HL-60/S4 treated with phorbol 12-myristate 13-acetate at 8.2 ng/mL for 4 days and 3 days (cell line): ENCODE measurements around the gene CHCHD6.

Source experiments
- in situ Hi-C: fragments of 300-500 bp; cut with MboI; formaldehyde crosslinking; loops from 2 replicates; pipeline ENCODE4 v1.15.0; 2022; ENCODE audit warnings: low sequenced_read_pairs

The CHCHD6 gene

DNA sequence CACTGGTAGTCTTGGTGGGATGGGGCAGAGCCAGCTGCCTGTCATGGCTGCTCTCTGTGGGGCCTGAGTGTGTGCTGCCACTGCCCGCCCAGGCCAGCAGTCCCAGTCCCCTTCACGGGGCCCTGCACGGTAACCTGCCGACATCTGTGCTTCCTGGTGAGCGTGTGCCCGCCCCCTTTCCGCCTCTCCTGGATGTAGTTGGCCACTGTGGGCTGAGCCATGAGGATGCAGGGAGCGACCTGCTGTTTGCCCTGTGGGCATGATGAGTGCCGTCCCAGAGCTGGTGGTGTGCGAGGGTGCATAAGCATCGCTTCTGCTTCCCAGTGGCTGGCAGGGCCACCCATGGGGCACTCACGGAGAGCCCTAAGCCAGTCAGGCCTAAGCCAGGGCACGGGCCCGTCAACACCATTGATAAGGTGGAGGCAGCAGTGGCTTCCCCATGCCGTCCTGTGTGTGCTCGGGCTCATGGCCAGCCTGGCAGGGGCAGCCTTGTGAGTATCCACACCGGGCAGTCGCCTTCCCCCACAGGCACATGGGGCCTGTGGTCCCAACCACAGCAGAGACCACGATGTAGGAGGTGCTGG, 293.5 kb downstream of the CHCHD6 start:
- in situ Hi-C loops = loop anchor here (25.0 kb wide), 1 partner anchor 235 kb away; no protein-coding TSS in a partner anchor

DNA sequence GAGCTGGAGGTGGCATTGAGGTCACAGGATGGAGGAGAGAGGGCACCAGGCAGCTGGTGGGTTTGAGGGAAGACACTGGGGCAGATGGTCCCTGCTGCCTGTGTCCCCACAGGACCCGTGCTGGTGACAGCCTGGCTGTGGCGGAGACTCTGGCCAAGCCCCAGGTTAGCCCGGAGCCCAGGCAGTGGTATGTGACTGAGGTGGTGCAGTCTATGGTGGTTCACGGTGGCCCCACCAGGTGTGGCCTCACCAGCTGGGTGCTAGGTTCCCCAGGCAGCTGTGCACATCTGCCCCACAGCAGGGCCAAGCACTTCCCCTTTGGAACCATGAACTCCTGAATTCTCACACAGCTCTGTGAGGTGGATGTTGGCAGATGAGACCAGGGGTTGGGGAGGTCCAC, 294.3 kb downstream of the CHCHD6 start:
- in situ Hi-C loops = loop anchor here (25.0 kb wide), 1 partner anchor 236 kb away; no protein-coding TSS in a partner anchor

DNA sequence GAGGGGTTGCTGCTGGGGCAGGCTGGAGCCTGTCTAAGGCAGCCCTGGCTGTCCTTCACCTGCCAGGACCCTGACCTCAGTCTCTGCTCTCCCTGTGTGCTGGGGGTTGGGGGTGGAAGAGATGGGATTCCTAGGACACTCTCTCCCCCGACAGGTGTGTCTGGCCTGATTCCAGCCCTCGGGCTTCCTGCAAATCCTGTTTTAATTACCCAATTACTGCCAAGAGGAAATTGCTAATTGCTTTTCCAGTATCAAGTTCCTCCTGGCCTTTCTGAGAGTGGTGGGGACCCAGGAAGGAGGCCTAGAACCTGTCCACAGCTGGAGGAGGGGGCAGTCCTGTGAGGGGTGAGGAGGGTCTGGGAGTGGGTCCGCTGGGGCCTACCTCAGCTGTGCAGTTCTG, 294.7 kb downstream of the CHCHD6 start:
- in situ Hi-C loops = loop anchor here (25.0 kb wide), 1 partner anchor 236 kb away; no protein-coding TSS in a partner anchor

DNA sequence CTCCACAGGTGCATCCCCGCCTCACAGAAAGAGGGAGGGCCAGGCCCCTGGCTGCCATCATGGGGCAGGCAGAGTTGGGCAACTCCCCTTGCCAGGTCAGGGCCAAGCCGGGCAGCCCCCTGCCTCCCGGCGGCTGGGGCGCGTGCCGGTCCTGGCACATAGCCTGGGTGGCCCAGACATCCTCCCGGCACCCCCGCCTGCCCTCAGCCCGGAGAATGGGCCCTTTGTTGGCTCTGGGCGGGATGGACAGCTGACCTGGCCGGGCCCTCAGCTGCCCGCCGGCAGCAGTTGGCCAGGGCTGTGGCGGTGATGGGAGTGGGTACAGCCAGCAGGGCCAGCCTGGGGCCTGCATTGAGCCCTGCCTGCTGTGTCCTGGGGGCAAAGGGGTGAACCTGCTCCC, 295.3 kb downstream of the CHCHD6 start:
- in situ Hi-C loops = loop anchor here (25.0 kb wide), 1 partner anchor 237 kb away; no protein-coding TSS in a partner anchor

DNA sequence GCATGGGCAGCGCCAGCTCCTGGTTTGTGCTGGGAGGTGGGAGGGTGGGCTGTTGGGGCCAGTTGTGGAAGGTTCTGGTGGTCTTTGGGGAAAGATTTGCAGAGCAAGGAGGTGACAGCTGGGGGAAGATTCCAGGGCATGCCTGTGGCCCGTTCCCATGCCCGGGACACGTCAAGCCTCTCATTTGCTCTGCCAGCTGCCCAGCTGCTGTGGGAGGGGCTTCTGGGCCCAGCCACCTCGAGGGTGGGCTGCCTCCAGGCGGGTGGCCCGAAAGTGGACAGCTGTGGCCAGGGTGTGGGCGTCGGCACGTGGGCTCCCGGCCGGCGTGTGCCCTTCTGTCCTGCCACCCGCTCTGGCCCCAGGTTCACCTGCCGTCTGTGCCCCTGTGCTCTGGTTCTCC, 296.1 kb downstream of the CHCHD6 start:
- in situ Hi-C loops = no loop called here

DNA sequence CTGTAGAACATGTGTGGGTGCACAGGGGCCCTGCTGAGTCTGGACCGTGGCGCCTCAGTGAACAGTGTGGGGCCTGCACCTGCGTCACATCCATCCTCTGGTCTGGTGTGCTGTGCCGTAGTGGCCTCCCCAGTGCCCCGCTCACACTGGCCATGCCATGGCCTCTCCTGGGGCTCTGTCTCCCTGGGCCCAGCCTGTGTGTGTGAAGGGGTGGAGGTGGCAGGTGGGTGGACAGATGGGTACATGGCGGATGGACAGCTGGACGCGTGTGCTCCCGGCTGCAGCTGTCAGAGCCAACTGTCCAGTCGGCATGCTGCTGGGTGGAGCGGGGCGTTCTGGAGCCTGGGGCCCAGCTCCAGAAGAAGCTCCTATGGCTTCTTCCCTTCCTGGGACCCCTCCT, 296.7 kb downstream of the CHCHD6 start:
- in situ Hi-C loops = no loop called here

DNA sequence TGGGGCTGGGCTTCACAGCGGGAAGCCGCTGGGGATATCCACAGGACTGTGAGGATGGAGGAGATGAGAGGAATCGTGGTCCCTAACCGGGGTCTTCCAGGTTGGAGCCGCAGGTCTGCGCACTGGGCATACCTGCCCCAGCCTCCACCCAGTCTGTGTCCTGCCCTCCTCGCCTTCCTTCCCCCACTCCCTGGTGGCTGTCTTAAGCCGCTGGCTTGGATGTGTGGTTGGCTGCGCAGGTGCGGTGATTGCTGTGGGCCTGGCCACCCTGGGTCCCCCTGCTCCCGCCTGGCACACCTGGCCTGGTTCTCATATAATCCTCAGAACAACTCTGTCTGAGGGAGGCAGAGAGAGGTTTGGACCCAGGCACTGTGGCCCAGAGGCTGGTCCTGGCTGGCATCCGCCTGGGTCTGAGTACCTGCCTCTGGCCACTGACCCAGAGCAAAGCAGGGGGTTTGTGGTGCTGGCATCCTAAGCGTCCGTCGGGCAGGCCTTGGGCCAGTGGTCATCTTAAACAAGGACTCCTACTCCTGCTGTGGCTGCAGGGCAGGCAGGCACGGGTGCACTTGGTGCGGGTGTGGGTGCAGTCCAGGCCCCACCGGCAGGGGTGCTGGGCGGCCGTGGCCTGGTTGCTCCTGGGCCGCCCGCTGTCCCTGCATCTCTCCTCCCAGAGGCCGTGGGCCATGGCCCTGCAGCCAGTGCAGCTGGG, 297.6 kb downstream of the CHCHD6 start:
- in situ Hi-C loops = no loop called here

DNA sequence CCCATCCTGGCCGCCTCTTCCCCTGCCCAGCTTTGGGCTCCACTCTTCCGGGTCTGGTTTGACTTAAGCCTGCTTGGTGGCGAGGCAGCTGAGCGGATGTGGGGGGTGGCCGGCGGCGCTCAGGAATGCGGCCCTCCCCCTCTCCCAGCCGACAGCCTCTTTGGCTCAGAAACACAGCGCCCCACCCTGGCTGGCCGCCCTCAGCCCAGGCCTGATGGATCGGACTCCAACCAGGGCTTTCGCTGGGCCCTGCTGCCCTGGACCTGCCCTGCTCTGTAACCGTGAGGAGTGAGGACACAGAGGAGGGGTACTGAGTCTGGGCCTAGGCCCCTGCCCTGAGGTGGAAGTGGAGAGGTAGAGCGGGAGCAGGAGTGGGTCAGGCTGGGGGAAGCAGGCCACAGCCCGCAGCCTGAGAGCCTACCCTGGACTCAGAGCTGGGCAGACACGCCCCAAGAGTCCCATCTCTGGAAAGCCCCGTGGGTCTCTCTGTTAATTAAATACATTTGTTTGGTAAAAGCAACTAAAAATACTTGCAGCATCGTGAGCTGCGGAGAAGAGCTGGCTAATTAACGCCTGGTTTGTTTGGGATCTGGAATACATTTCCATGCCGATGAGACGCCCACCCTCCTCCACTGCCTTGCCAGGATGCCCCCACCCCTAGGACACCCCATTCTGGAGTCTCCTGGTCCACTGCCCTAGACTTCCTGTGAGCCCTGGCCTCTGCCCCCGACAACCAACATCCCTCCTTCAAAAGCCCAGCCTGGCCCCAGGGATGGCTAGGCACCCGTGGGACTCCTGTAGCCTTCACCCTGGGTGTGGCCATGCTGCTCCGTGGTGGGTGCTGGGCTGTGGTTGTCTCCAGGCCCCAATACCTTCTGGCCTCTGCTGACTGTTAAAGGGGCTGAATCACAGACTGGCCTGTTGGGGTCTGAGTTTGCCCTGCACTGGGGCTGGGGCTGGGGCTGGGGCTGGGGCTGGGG, 298.4 kb downstream of the CHCHD6 start:
- in situ Hi-C loops = no loop called here

DNA sequence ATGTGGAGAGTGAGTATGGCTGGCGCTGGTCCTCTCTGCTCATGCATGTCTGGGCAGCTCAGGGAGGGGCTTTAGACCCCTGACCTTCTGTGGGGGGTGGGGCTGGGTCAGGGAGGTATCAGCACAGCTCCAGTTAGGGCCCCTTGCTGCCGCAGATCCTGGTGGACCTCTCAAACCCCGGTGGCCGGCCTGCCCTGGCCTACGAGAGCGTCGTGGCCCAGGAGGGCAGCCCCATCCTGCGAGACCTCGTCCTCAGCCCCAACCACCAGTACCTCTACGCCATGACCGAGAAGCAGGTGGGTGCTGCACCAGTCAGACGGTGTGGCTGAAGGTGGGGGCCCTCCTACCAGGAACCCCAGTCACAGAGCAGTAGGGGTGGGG, 299.1 kb downstream of the CHCHD6 start:
- in situ Hi-C loops = no loop called here

DNA sequence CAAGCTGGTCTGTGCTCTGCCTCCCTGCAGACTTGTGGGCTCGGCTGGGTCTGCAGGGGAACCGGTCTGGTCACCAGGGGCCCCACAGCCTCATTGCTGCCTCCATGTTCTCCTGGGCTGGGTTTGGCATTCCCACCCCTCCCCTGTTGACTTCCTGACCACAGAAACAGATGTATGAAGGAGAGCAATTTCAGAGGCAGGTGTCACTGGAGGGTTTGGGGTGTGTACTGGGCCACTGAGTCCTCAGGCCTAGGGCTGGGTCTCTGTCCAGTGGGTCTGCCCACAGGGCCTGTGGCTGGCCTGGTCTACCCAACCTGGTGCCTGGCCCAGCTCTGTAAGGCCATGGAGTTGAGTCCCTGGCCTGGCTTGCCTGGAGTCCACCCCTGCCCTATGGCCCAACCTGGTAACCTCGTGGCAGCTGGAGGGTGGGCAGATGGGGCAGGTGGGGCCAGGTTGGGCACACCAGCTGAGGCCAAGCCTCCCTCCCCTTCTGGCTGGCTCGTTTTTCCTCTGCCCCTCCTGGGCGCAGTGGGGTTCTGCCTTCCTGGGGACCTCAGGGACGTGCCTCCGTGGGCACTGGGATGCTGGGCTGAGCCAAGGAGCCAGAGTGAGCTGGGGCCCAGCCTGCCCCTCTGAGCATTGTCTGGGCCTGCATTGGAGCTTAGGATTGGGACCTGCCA, 299.7 kb downstream of the CHCHD6 start:
- in situ Hi-C loops = no loop called here

DNA sequence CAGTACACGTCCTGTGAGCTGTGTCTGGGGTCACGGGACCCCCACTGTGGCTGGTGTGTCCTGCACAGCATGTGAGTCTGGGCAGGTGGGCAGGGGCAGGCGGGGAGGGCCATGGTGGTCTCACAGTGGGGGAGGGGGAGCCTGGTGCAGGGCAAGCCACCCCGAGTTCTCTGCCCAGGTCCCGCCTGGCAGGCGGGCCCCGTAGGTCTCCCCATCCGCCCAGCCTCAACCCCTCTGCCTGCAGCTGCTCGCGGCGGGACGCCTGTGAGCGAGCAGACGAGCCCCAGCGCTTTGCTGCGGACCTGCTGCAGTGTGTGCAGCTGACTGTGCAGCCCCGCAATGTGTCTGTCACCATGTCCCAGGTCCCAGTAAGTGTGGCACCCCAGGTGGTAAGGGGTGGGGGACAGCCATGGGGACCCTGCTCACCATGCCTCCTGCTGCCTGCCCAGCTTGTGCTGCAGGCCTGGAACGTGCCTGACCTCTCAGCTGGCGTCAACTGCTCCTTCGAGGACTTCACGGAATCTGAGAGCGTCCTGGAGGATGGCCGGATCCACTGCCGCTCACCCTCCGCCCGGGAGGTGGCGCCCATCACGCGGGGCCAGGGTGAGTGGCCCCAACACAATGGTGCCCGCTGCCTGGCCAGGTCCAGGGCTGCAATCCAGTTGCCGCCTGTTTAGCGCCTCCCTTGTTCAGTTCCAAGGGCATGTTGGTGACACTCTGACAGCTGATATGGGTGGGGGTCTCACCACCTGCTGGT, 300.8 kb downstream of the CHCHD6 start:
- in situ Hi-C loops = no loop called here

DNA sequence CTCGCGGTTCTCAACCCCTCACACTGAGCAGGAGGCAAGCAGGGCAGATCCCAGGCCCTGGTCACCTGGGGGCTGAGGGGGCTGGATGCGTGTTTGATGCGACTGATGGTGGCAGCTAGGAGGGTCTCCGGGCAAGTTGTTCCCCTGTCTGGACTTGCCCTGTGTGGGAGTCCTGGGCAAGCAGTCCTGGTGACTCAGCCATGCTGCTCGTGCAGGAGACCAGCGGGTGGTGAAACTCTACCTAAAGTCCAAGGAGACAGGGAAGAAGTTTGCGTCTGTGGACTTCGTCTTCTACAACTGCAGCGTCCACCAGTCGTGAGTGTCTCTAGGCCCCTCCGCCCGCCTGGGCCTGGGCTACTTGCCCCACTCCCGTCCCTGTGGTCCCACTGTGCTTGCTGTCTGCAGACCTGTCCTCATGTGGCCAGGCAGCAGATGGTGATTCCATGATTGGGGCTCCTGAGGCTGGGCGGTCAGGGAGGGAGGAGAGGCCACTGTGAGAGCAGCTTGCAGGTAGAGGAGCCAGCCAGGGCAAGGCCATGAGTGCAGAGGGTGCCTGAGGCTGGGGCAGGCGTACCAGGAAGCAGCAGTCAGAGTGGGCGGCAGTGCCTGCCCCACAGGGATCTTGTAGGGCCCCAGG, 301.9 kb downstream of the CHCHD6 start:
- in situ Hi-C loops = no loop called here

DNA sequence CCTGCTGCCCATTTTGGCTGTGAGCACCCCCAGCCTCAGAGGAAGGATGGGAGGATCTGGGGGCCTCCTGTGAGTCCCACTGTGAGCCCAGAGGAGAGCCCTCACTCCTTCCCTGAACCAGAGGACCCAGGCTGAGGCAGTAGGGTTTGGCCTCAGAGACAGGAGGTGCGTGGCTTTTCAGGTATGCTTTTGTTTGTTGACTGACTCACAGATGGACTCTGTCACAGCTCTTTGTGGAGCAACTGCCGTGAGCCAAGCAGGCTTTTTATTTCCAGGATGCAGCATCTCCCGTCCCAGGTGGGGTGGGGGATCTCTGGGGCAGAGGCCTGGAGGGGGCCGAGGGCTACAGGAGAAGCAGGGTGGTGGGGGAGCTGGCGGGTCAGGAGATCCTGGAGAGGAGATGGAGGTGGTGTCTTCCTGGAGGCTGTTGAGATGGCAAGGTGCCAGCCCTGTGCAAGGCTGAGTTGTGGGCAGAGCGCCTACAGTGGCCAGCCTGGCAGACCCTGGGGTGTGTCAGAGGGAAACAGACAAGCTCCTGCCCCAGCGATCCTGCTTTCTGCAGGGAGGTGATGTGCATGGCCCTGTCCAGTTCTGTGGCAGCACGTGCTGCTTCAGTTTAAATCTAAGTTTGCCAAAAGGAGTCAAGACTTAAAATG, 302.9 kb downstream of the CHCHD6 start:
- in situ Hi-C loops = no loop called here

DNA sequence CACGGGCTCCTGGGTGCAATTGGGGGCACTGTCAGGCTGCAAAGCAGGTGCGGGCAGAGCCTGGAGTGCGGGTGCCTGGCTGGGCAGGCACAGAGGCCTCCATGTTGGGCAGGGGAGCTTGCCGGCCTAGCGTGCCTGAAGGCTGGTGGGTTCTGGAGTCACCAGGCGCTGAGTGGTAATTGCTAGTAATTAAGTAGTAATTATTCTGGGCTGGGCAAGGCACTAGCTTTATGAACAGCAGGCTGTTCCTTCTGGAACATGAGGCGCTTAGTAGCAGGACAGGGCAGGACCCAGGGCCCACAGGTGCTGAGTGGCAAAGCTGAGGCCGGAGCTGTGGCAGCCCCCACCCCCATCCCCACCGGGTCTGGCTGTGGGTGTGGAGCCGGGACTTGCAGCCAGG, 304.2 kb downstream of the CHCHD6 start:
- in situ Hi-C loops = no loop called here

DNA sequence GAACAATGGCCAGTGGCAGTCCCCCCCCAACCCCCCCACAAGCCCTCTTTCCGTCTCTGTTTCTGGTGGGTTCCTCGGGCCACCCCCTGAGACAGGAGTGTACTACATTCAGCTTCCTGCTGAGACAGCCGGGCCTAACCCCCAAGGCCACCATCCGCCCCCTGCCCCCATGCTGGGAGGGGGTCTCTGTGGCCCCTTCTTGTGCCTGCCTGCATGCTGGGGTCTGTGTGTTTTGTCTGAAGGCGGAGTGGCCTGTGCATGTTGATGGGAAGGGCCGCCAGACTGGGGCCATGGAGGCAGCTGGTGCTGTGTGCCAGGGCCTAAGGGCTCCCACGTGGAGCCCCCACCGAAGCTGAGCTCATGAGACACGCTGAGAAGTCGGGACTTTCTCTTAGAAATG, 305.5 kb downstream of the CHCHD6 start:
- in situ Hi-C loops = no loop called here
